ENCODE measurements around the gene MKKS.
"Not testable (repeated sequence)": the region's sequence is repeated elsewhere in the genome, so short reads cannot be mapped to it uniquely, and the experiment has no call there.

Gene MKKS

DNA sequence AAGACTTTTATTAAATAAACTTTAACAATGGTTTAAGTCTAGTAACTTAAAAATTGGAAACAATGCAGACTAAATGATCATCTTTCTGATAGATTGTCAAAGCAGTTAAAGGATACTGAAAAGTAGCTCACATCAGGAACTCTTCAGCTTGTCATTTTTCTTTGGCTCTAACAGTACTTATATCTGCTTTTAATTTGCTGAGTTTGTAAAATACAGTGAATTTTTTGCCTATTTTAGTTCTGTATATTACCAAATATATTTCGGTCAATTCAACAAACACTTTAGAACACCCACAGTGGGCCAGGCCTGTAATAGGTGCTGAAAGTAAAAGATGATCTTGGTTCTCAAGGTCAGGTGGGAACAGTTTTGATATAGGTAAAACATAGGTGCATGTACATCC lies 22.3 kb downstream of the MKKS start:
- no peak for DNase-seq

DNA sequence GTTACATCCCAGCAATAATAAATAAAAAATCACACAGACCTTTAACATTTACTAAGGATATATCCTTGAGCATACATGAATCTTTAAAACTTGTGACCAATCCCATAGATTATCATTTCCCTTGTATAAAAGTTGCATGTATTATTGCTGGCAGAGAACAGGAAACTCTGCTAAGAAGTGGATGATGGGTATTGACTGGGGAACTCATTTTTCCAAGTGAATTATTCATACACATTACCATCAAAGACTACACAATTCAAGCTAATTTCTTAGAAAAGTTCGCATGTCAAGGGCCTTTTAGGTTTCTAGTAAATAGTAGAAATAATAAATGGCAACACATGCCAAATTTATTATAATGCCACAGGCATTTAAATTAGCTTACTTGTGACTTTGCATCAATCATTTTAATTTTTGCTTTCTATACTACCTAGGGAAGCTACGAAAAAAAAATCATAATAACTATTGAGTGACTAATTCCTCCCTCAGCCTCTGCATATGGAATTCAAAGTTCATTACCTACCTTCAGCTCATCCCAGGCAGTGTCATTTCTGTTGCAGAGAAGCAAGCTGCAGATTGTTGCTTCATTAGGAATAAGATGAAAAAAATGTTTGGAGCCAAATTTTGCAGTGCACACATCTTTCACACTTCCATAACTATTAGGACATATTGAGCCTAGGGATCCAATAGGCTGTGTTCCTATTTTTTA lies 25.8 kb downstream of the MKKS start:
- DNase-seq, result no peak

DNA sequence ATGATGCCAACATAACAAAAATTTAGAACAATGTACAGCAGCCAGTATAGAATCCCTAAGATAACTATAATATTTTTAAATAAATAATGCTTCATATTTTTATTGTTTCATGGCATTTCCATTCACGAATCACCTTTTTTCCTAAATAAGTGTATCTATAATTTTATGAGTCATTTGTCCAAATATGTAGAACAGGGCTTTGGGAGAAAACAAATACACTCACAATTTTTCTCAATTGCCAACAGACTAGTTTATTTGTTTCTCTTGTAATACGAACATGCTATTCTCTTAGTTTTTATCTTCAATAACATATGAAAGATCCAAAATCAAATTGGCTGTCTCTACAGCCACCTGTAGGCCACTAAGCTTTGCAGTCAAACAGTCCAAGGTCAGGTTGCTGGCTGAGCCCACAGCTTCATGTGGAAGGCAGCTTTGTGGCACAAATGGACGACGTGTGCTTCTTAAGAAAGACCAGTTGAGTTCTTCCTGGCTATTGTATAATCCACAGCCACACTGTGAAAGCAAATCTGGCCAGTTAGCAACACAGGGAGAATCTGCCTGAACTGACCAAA lies 29.0 kb downstream of the MKKS start:
- no peak for DNase-seq

DNA sequence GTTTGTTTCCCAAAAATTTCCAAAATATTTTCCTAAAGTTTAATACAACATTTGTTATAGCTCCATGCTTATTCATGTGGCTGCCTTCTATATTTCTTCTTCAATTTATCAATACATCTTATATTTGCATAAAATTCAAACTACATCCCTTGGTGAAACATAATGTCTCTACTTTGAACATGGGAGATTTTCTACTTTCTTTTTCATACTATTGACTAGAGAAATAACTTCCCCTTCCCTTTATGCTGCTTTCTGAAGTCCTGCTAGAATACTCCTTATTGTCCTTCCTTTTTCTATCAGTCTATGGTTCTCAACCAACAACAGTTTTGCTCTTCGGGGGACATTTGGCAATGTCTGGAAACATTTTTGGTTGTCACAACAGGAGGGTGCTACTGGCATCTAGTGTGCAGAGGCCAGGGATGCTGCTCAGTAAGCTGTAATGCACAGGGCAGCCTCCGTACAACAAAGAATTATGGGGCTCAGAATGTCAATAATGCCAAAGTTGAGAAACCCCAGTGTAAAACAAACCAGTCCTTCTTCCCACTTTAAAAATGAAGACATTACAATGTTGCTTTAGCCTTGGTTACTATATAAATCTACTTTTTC lies 29.9 kb downstream of the MKKS start:
- DNase-seq, result no peak

DNA sequence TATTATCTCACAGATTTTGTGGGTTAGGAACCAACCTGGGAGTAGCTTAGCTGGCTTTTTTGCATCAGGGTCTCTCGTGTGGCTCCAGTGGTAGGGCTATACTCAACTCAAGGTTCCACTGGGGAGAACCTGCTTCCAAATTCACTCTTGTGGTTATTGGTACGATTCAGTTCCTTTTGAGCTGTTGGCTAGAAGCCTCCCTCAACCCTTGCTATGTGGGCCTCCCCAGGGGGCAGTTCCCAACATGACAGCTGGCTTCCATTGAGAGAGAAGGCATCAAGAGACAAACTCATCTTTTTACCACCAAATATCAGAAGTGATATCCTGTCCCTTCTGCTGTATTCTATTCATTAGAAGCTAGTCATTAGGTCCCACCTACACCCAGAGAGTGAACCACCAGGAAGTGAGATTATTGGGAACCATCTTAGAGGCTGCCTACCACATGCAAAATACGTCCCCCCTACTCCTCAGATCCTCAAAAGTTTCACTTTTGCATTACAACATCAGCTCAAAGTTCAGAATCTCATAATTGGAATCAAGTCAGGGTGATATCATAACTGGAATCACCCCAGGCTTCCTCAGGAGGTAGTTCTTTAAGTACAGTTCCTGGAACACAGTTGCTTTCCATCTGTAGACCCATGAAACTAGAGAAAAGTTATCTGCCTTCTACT lies 30.9 kb downstream of the MKKS start:
- no peak for DNase-seq

DNA sequence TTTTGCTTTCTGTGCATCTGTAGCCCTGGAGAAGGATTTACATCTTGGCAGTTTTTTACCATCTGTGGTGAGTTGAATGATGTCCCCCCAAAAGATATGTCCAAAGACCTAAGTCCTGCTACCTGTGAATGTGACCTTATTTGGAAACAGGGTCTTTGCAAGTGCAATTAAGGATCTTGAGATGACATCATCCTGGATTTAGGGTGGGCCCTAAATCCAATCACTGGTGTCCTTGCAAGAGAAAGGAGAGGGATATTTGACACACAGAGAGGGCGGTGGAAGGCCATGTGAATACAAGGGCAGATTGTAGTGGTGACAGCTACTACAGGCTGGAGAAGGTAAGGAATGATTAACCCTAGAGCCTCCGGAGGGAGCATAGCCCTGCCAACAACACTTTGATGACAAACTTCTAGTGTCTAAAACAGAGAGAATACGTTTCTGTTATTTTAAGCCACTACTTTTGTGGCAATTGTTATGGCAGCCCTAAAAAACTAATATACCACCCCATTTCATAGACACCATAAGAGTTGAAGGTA lies 35.1 kb downstream of the MKKS start:
- DNase-seq, result no peak

DNA sequence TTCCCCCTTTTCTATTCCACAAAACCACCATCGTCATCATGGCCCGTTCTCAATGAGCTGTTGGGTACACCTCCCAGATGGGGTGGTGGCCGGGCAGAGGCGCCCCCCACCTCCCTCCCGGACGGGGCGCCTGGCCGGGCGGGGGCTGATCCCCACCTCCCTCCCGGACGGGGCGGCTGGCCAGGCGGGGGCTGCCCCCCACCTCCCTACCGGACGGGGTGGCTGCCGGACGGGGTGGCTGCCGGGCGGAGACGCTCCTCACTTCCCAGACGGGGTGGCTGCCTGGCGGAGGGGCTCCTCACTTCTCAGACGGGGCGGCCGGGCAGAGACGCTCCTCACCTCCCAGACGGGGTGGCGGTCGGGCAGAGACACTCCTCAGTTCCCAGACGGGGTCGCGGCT lies 39.3 kb downstream of the MKKS start:
- DNase-seq, result not testable (repeated sequence)

DNA sequence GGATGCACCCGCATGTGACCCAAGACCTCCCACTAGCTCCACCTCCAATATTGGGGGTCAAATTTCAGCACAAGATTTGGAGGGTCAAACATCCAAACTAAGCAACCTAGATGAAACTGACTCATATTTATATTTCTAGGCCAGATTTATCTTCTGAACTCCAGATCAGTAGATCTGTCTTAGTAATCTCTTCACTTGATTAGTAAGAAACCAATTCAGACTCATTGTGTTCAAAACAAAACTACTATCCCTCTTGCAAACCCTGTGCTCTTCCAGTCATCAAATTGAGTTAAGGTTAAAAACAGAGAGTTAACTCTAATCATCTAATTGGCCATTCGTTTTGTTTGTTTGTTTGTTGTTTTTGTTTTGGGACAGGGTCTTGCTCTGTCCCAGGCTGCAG lies 43.3 kb downstream of the MKKS start:
- no peak for DNase-seq

DNA sequence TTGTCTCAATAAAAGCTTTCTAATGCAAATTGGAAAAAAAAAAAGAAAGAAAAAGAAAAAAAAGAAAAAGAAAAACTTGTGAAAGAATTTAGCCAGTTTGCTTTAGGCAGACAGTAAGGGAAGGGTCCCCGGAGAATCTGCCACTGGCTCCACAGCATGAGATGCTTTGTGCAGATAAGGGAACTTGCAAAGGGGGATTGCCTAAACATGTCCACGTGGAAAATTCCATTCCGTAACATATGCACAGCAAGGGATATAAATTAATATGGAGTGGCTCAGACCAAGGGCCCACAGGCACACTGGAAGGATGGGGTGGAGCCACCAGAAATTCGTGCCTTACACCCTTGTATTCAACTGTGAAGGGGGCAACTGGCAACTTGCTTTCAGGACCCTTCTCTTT lies 45.4 kb downstream of the MKKS start:
- no peak for DNase-seq

DNA sequence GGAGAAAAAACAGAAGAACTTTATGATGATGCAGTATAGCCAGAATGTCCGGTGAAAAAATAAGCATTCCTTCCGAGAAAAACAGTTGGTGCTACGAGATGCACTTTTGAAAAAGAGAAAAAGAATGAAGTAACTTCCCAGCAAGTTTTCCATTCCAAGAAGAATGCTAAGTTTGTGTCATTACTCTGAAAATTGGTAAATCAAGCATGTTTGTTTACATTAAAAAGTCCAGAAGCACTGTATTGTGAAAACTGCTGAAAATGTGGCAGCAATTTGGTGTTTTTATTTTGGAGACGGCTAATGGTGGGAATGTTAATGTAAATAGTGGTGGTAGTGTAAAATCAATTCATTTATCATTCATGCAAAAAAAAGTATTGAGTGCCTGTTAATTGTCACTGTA lies 46.3 kb downstream of the MKKS start:
- no peak for DNase-seq

DNA sequence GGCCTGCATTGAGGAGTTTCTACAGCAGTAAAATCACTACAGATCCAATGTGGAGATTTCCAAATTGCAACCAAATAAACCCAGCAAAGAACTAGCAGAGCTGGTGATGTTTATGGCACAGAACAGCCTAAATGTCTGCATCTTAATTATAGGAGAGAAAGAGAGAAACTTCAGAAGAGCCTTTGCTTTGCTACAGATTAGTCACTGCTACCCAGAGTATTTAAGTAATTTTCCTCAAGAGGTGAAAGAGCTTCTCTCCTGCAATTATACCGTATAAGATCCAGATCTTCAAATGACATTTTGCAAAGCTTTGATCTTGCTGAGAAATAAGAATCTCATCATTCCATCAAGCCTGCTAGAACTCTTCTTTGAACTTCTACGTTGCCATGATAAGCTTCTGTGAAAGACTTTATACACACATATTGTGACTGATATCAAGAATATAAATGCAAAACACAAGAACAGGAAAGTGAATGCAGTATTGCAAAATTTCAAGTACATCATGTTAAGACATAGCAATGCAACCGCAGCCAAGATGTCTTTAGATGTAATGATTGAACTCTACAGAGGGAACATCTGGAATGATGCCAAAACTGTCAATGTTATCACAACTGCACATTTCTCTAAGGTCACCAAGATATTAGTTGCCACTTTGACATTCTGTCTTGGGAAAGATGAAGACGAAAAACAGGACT lies 48.0 kb downstream of the MKKS start:
- no peak for DNase-seq

DNA sequence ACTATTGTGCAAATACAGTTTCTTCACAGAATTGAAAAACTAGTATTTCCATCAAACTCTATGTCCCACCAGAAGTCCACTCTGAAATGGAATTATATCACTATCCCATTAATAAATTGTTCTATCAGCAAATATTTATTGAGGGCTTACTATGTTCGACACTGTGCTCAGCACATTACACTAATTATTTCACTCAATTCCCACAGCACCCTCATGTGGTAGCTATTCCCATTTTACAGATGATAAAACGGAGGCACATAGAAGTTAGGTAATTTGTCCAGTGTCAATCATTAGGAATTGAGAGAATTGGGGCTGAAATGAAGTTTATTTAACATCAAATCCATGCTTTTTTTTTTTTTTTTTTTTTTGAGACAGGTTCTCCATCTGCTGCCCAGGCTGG lies 52.5 kb downstream of the MKKS start:
- DNase-seq, result no peak

DNA sequence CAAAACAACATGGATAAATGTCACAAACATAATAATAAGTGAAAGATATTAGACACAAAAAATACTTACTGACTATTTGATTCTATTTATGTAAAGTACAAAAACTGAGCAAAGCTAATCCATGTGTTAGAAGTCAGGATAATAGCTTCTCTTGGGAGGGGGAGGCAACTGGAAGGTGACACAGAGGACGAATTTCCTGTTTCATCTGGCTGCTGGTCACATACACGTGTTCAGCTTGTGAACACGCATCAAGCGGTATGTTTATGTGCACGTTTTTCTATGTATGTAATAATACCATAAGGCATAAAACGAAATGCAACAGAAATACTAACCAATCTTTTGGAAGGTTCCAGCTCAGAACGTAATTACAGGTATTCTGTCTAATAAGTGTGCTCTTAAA lies 54.3 kb downstream of the MKKS start:
- DNase-seq, result no peak

DNA sequence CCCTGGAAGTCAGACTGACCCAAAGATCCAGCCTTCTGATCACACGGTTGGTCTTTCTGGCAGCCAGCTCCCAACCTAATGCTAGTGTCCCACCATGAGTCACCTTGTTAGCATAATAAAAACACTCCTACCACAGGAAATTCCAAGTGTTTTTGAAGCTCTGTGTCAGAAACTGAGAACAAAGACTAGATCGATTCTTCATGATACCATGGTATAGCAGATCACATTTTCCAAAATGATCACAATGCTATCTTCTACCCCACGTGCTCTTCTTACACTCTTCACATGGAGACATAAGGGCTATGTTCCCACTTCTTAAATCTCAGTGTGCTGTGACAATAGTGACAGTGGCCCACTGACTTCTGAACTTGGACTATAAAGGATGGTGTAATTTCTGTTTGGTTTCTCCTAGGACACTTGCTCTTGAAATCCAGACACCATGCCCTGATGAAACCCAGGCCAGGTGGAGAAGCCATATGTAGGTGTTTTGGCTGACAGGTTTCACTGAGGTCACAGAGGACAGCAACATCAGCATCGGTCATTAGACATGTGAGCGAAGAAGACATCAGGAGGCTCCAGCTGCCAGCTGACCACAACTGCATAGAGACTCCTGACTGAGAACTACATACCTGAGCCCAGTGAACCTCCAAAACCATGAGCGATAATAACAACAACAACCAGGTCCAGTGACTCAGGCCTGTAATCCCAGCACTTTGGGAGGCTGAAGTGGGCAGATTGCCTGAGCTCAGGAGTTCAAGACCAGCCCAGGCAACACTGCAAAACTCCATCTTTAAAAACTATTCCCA lies 57.5 kb downstream of the MKKS start:
- DNase-seq, result no peak

DNA sequence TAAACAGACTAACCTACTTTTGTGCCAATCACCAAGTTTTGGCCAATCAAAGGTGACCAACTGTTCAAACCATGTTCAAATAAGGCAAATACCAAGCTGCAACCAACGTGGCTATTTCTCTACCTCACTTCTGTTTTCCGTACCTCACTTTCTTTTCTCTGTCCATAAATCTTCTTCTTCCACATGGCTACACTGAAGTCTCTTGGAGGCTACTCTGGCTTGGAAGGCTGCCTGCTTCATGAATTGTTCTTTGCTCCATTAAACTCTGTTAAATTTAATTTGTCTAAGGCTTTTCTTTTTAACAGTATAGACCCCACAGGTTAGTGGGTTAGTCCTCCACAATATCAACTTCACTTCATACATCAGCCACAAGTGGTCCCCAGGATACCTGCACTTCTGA lies 58.8 kb downstream of the MKKS start:
- DNase-seq, result no peak

DNA sequence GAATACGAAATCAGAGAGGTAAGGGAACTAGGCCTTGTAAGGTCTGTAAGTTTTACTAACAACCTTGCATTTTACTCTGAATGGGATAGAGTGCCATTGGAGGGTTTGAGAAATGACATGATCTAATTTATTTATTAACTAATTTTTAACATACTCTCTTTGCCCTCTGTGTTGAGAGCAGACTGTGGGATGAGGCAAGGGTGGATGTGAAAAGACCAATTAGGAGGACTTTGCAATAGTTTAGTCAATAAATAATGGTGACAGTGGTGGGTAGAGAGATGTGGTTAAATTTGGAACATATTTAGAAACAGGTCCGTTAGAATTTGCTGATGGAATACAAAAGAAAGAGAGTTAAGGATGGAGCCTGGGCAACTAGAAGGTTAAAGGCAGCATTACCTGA lies 60.0 kb downstream of the MKKS start:
- DNase-seq, result no peak

DNA sequence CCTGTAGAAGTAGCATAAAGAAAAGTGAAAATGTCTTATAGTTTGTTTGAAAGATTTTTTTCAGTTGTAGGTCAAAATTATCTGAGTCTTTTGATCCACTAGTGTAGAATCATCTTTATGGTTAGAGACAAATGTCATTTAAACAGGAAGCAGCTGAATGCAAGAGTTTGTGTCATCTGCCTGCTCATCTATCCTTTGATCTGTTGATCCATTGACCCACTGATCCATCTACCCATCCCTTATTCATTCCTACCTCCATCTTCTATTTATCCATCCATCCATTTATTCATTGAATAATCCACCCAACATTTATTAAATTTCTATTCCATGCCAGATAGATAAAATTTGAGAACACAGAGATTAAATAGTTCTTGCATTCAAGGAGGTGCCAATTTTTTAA lies 62.6 kb downstream of the MKKS start:
- no peak for DNase-seq

DNA sequence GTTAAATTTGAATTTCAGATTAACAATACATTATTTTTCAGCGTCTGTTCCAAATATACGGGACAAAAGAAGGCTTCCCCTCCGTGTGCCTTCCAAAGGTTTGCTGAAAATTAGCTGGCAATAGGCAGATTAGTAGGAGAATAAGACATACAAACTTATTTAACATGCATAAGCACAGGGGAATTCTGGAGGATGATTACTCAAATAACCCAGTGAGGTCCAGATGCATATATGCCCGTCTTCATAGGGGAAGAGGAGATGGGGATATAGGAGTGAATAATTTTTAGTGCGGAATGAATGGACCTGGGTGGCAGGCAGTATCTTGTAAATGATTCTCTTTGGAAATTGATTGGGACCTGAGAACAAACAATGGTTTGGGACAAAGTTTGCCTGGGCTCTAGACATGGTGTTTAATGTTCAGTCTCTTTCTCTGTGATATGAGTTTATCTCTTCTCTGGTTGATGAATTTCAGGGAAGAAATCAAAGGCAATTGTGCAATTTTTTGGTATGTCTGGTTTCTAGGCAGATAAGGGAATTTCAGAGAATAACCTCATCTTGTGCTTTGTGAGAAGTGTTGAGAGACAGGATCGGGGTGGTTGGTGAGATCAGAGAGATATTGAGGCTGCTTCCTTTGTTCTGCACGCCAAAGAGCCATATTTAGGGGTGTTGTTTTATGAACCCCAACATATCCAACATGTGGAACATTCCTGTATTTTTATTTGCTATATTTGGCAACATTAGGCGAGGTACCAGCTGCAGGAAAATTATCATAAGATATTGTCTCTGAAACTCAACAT lies 63.7 kb downstream of the MKKS start:
- peak; percentile 74 for DNase-seq

DNA sequence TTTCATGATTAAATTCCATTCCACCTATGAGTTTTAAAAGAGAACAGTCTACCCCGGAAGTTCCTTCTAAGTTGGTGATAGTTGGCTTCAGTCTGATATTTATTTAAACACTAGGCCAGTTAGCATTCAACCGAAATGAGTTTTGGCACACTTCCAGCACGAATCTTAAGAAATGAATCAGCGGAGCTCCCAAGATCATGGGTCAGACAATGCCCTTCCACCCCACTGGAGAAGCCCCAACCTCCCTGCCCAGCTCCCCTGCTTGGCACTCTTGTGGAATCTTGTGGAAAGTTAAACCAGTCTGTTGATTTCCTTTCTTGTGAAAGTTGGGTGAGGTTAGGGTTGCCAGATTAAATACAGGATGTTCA lies 64.3 kb downstream of the MKKS start:
- DNase-seq, result peak; percentile 70

DNA sequence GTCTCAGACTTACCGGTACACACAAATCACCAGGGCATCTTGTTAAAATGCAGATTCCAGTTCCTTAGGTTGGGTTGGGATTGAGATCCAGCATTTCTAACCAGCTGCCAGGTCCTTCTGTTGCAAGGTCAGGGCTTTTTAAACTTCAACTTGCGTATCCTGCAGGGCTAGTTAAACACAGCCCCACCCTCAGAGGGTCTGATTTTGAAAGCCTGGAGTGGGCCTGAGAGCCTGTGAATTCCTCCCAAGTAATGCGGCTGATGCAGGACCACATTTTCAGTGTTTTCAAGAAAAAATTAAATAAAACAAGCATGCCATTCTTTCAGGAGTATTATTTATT lies 65.3 kb downstream of the MKKS start:
- DNase-seq, result no peak

DNA sequence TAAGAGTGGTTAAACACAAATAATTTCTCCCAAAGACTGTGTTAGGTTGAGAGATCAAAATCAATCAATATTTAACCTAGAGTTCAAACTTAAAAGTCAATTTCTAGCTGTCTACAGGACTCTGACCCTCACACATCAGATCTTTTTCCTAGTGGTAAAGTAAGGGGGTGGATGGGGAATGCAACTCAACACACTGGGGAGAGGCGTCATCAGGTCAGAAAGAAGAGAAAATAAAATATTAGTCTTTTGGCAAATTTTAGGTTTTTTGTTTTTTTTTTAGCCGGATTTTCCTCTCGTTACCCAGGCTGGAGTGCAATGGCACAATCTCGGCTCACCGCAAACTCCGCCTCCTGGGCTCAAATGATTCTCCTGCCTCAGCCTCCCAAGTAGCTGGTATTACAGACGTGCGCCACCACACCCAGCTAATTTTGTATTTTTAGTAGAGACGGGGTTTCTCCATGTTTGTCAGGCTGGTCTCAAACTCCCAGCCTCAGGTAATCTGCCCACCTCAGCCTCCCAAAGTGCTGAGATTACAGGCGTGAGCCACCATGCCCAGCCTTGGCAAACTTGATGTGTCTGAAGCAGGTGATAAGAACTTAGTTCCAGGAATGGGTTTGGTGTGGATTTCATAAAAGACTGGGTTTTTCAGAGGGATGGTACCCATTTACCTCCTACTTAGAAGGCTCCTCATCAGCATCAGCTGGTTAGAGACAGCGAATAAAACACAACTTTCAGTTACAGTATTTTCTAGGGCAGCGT lies 65.9 kb downstream of the MKKS start:
- no peak for DNase-seq

Data from NCI-H226 (cell line).